HPDE6-E6E7 (cell line): Measurements from ENCODE around the gene EHMT1.
"Not testable (repeated sequence)": the region's sequence is repeated elsewhere in the genome, so short reads cannot be mapped to it uniquely, and the experiment has no call there.

ENCODE experiments used
- DNase-seq: peaks from one replicate; pipeline ENCODE4 v3.0.0; 2011; ENCODE audit warnings: missing footprints; ENCODE audit errors: extremely low spot score

The EHMT1 gene

GRCh38 chr9:137716694-137717287 lies 98.0 kb downstream of the EHMT1 start:
- no peak for DNase-seq

GRCh38 chr9:137717776-137718327 lies 99.0 kb downstream of the EHMT1 start:
- DNase-seq = no peak

- no peak for DNase-seq
Observed at GRCh38 chr9:137719194-137719593, 100.4 kb downstream of the EHMT1 start.

DNA sequence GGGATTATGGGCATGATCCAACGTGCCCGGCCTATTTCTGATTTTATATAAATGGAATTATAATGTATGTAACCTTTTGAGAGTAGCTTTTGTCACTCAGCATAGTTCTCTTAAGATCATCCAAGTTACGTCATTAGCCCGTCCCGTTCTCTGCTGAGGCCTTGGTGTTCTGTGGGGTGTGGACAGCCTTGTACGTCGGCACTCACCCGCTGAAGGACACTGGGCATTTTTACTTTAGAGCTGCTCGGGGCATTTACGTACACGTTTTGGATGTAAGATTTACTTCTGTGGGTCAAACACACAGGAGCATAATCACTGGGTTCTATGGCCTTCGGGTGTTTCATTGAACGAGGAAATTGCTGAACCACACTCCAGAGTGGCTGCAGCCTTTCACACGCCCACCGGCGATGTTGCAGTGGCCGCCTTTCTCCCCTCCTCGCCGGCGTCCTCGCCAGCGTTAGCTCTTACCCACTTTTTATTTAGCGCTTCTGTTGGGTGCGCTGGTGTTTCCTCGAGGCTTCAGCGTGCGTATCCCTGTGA lies 101.8 kb downstream of the EHMT1 start:
- peak; percentile 55 for DNase-seq

DNA sequence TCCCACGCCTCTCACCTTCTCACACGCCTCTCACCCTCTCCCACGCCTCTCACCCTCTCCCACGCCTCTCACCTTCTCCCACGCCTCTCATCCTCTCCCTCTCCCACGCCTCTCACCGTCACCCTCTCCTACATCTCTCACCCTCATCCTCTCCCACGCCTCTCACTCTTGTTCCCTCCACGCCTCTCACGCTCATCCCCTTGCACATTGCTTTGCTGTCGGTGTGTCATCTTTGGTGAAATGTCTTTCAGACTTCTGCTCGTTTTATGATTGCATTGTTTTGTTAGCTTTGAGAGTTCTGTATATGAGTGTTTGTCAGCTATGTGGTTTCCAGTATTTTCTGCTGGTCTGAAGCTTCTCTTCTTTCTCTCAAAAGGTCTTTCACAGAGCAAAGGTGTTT lies 102.7 kb downstream of the EHMT1 start:
- no peak for DNase-seq

GRCh38 chr9:137721899-137722298 lies 103.1 kb downstream of the EHMT1 start:
- no peak for DNase-seq

DNA sequence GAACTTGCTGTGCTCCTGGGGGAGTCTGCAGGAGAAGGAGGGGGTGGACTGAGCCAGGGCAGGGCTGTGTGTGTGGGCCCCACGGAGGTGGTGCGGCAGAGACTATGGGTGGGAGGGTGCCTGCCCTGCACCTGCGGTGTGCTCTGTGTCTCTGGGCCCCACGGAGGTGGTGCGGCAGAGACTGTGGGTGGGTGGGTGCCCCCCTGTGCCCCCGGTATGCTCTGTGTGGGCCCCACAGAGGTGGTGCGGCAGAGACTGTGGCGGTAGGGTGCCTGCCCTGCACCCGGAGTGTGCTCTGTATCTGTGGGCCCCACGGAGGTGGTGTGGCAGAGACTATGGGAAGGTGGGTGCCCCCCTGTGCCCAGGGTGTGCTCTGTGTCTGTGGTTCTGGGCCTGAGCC lies 103.7 kb downstream of the EHMT1 start:
- no peak for DNase-seq

DNA sequence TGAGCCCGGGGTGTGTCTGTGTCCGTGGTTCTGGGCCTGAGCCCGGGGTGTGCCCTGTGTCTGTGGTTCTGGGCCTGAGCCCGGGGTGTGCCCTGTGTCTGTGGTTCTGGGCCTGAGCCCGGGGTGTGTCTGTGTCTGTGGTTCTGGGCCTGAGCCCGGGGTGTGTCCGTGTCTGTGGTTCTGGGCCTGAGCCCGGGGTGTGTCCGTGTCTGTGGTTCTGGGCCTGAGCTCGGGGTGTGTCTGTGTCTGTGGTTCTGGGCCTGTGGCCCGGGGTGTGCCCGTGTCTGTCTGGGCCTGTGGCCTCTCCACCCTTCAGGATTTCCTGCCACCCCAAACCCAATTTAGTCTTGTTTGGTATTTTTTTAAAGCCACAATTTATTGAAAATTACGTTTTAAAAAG lies 104.6 kb downstream of the EHMT1 start:
- DNase-seq = not testable (repeated sequence)

DNA sequence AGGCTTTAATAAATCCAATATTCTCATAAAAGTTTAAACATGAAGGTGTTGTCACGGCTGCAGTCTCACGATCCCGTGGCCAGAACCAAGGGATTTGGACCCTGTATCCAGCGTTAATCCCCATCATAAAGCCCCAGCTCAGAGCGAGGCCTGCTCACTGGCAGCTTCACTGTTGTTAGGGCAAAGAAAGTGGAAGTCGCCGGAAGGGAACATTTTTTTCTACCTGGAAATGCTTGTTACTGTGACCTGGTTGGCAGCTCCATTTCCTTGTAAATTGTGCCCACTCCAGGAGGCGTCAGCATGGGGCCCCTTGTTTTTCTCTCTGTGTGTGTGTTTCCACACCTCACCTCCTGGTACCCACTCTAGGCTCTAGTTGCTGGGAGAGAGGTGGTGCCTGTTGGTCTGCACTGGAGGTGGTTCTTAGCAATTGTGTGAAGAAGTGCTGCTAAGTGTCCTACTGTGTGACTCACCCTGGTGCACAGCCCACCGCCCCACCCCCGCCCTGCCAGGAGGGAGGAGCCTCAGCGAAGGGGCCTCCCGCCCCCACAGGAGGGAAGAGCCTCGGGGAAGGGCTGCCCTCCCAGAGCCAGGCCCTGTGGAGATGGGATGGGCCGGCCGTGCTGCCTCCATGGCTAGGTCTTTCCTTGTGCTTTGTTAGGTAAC lies 105.1 kb downstream of the EHMT1 start:
- DNase-seq = no peak

DNA sequence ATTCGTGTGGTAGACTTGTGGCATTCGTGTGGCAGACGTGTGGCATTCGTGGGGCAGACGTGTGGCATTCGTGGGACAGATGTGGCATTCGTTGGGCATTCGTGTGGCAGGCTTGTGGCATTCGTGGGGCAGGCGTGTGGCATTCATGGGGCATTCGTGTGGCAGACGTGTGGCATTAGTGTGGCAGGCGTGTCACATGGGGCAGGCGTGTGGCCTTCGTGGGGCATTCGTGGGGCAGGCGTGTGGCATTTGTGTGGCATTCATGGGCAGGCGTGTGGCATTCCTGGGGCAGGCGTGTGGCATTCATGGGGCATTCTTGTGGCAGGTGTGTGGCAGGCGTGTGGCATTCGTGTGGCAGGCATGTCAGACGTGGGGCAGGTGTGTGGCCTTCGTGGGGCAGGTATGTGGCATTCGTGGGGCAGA lies 106.0 kb downstream of the EHMT1 start:
- DNase-seq = no peak

DNA sequence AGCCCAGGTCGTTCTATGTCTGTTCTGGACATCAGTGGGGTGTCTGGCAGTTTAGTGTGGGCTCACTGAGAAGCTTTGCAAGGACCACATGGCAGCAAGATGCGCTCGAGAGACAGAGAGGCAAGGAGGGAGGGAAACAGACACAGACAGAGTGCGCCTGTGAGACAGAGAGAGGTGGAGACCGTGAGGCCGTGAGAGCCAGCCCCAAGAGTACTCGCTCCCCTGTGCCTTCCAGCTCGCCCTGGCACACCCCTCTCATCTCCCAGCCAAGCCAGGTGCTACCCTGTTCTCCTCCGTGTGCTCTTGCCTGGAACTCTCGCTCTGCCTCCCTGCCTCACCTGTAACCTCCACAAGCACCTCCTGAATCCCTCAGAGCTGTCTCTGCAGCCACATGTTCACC lies 106.8 kb downstream of the EHMT1 start:
- DNase-seq = no peak

DNA sequence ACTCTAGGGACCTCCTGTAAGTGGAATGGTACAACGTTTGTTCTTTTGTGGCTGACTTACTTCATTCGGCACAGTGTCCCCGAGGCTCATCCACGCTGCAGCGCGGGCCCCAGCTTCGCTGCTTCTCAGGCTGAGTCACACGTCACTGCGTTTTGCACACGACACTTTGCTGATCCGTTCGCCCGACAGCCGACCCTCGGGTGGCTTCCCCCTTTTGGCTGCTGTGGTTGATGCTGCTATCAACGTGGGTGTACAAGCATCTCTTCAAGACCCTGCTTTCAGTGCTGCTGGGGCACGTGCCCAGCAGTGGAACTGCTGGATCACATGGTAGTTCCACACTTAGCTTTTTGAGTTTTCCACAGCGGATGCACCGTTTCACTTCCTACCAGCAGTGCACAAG lies 107.5 kb downstream of the EHMT1 start:
- not testable (repeated sequence) for DNase-seq

GRCh38 chr9:137726764-137727163 lies 108.0 kb downstream of the EHMT1 start:
- no peak for DNase-seq

DNA sequence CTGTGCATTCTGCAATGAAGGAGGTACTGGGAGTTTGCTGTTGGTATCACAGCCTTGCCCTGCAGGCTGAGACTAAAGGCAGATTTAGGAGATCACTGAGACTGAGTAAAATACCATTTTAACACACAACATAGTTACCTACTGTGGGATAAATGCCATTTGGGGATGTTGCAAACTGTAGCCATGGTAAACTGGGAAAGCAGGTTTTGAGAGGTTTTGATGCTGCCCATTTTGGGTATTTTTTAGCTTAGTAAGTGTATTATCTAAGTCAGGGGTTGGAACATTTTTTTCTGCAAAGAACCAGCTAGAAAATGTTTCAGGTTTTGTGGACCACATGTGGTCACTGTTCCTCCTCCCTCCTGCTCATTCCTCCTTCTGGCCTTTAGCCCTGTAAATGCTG lies 108.9 kb downstream of the EHMT1 start:
- no peak for DNase-seq

- no peak for DNase-seq
Observed at GRCh38 chr9:137728444-137729311, 109.9 kb downstream of the EHMT1 start.

GRCh38 chr9:137731216-137731946 lies 112.6 kb downstream of the EHMT1 start:
- DNase-seq = no peak

GRCh38 chr9:137731947-137732813 lies 113.4 kb downstream of the EHMT1 start:
- DNase-seq = no peak

GRCh38 chr9:137733429-137733828 lies 114.6 kb downstream of the EHMT1 start:
- no peak for DNase-seq

DNA sequence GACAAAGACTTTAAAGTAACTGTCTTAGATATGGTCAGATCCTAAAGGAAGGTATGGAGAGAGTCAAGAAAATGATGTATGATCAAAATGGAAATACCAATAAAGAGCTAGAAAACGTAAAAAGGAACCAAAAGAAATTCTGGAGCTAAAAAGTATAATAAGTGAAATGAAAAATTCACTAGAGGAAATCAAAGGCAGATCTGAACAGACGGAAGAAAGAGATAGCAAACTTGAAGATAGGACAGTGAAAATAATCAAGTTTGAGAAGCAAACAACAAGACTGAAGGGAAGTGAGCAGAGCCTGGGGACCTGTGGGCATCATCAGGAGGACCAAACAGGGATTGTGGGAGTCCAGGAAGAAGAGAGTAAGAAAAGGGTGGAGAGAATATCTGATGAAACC lies 115.4 kb downstream of the EHMT1 start:
- DNase-seq = no peak

DNA sequence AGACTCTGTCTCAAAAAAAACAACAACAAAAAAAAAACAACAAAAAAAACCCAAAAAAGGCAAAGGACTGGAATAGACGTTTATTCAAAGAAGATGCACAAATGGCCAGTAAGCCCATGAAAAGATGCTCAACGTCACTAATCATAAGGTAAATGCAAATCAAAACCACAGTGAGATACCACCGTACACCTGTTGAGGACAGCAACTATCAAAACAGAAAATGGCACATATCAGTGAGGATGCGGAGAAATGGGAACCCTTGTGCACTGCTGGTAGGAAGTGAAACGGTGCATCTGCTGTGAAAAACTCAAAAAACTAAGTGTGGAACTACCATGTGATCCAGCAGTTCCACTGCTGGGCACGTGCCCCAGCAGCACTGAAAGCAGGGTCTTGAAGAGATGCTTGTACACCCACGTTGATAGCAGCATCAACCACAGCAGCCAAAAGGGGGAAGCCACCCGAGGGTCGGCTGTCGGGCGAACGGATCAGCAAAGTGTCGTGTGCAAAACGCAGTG lies 119.4 kb downstream of the EHMT1 start:
- not testable (repeated sequence) for DNase-seq
